Hematopoietic multipotent progenitor cell treated with erythropoietin and hydrocortisone succinate and interleukin-3 and kit ligand, for 6 days (in vitro differentiated cells): ENCODE measurements around the gene SELENOT.
A peak's percentile ranks its signal among the peaks of the same experiment; 100 is the strongest.
"Not testable (repeated sequence)": the region's sequence is repeated elsewhere in the genome, so short reads cannot be mapped to it uniquely, and the experiment has no call there.

Source experiments
- DNase-seq: peaks from one replicate; pipeline ENCODE4 v3.0.0-alpha.2; 2015

SELENOT gene

GRCh38 chr3:150609988-150610387 is 6.9 kb downstream of the SELENOT start:
- DNase-seq = no peak

- DNase-seq = no peak
Observed at GRCh38 chr3:150610785-150611184, 7.7 kb downstream of the SELENOT start.

GRCh38 chr3:150611666-150612065 is 8.5 kb downstream of the SELENOT start:
- DNase-seq = no peak

- no peak for DNase-seq
Observed at GRCh38 chr3:150612494-150612893, 9.4 kb downstream of the SELENOT start.

- DNase-seq = no peak
Observed at GRCh38 chr3:150613034-150613433, 9.9 kb downstream of the SELENOT start.

GRCh38 chr3:150613709-150614480 is 10.8 kb downstream of the SELENOT start:
- DNase-seq = no peak

GRCh38 chr3:150620002-150620689 is 17.0 kb downstream of the SELENOT start:
- DNase-seq = no peak

- not testable (repeated sequence) for DNase-seq
Observed at GRCh38 chr3:150622955-150623354, 19.8 kb downstream of the SELENOT start.

- no peak for DNase-seq
Observed at GRCh38 chr3:150623945-150624344, 20.8 kb downstream of the SELENOT start.

GRCh38 chr3:150626148-150626930 is 23.2 kb downstream of the SELENOT start:
- DNase-seq = no peak

- DNase-seq = no peak
Observed at GRCh38 chr3:150627557-150627956, 24.4 kb downstream of the SELENOT start.

- peak; percentile 25 for DNase-seq
Observed at GRCh38 chr3:150631515-150632221, 28.5 kb downstream of the SELENOT start.

- DNase-seq = no peak
Observed at GRCh38 chr3:150635076-150635475, 32.0 kb downstream of the SELENOT start.

GRCh38 chr3:150635526-150635925 is 32.4 kb downstream of the SELENOT start:
- peak; percentile 75 for DNase-seq

- DNase-seq = no peak
Observed at GRCh38 chr3:150636258-150636657, 33.1 kb downstream of the SELENOT start.

- DNase-seq = no peak
Observed at GRCh38 chr3:150639262-150639661, 36.1 kb downstream of the SELENOT start.

GRCh38 chr3:150640256-150640655 is 37.1 kb downstream of the SELENOT start:
- no peak for DNase-seq

- DNase-seq = no peak
Observed at GRCh38 chr3:150653110-150653561, 50.0 kb downstream of the SELENOT start.

- DNase-seq = no peak
Observed at GRCh38 chr3:150656316-150656715, 53.2 kb downstream of the SELENOT start.

GRCh38 chr3:150662410-150663200 is 59.5 kb downstream of the SELENOT start:
- DNase-seq = peak; percentile 23

GRCh38 chr3:150663461-150663860 is 60.3 kb downstream of the SELENOT start:
- no peak for DNase-seq

- DNase-seq = no peak
Observed at GRCh38 chr3:150666167-150666566, 63.0 kb downstream of the SELENOT start.
